Caki2 (cell line): Measurements from ENCODE around the gene GPC2. TPM values are rescaled to one million over a fixed set of nuclear protein-coding genes. Genes with fewer than 3 reads are reported as not detected.
"Not testable (repeated sequence)": the region's sequence is repeated elsewhere in the genome, so short reads cannot be mapped to it uniquely, and the experiment has no call there.

ENCODE experiments used
- DNase-seq: peaks from one replicate; pipeline ENCODE4 v3.0.0-alpha.2; 2015; ENCODE audit warnings: low read depth
- in situ Hi-C: cut with HindIII; loops from 2 replicates; pipeline ENCODE4 v1.10.0; 2016; ENCODE audit warnings: low sequenced_read_pairs, low pct_unique_long_range_greater_than_20kb, mixed read lengths
- total RNA-seq: library from RNA; depleted of rRNA; stranded (reverse); fragments of >200 nt; shearing (Covaris generic); gene quantifications from 2 replicates; pipeline ENCODE4 v1.2.3, GENCODE V29; 2014; ENCODE audit warnings: low replicate concordance; rRNA removed

GPC2 gene
- 1.4 and 1.6 TPM in 2 replicates for total RNA-seq

GRCh38 chr7:100177045-100178001 is at the start of gene GPC2, which contains the start of gene STAG3:
GPC2 (minus strand) TSS chr7:100177381; CDS start chr7:100177199, 182 bp downstream.
STAG3 (plus strand) TSS chr7:100177918; CDS start chr7:100180557, 2,639 bp downstream.
- DNase-seq = peak; percentile 94
- in situ Hi-C loops = no loop called here

- in situ Hi-C loops, DNase-seq: not testable (repeated sequence)
Measured at GRCh38 chr7:100224891-100225290, 47.7 kb upstream of the GPC2 start.

GRCh38 chr7:100223376-100223927 is 46.3 kb upstream of the GPC2 start:
- DNase-seq, in situ Hi-C loops: not testable (repeated sequence)

- in situ Hi-C loops = no loop called here
- DNase-seq = no peak
Measured at GRCh38 chr7:100222445-100223132, 45.4 kb upstream of the GPC2 start.

GRCh38 chr7:100221767-100222444 is 44.7 kb upstream of the GPC2 start:
- in situ Hi-C loops = no loop called here
- no peak for DNase-seq

- DNase-seq = no peak
Measured at GRCh38 chr7:100221231-100221718, 44.1 kb upstream of the GPC2 start.

GRCh38 chr7:100220586-100221230 is 43.5 kb upstream of the GPC2 start:
- in situ Hi-C loops = no loop called here
- DNase-seq = no peak

More at GRCh38 chr7:100221231-100221718, 44.1 kb upstream of the GPC2 start:
- in situ Hi-C loops = no loop called here

- in situ Hi-C loops, DNase-seq: not testable (repeated sequence)
Measured at GRCh38 chr7:100219801-100220585, 42.8 kb upstream of the GPC2 start, which contains the start of gene PVRIG. PVRIG (plus strand) TSS chr7:100219949; CDS start chr7:100219971, 22 bp downstream.

- in situ Hi-C loops = no loop called here
- DNase-seq = no peak
Measured at GRCh38 chr7:100219271-100219737, 42.1 kb upstream of the GPC2 start.

GRCh38 chr7:100217934-100218333 is 40.8 kb upstream of the GPC2 start:
- not testable (repeated sequence) for DNase-seq

GRCh38 chr7:100215895-100216294 is 38.7 kb upstream of the GPC2 start:
- no peak for DNase-seq
- in situ Hi-C loops = no loop called here

More at GRCh38 chr7:100217934-100218333, 40.8 kb upstream of the GPC2 start:
- in situ Hi-C loops = not testable (repeated sequence)

GRCh38 chr7:100214356-100214755 is 37.2 kb upstream of the GPC2 start:
- DNase-seq, in situ Hi-C loops: not testable (repeated sequence)

GRCh38 chr7:100213672-100214071 is 36.5 kb upstream of the GPC2 start:
- no peak for DNase-seq
- in situ Hi-C loops = no loop called here

- no peak for DNase-seq
- in situ Hi-C loops = no loop called here
Measured at GRCh38 chr7:100212631-100213286, 35.6 kb upstream of the GPC2 start.

GRCh38 chr7:100211342-100211780 is 34.2 kb upstream of the GPC2 start:
- in situ Hi-C loops = no loop called here
- no peak for DNase-seq

- no peak for DNase-seq
- in situ Hi-C loops = no loop called here
Measured at GRCh38 chr7:100210805-100211204, 33.6 kb upstream of the GPC2 start.
